ENCODE results near the gene MYBPH.

Gene MYBPH

GRCh38 chr1:203166192-203166940 lies 9.3 kb downstream of the MYBPH start:
- no peak for DNase-seq (ENCODE audit: low read depth, low spot score)

GRCh38 chr1:203165800-203166161 lies 9.8 kb downstream of the MYBPH start:
- no peak for DNase-seq (ENCODE audit: low read depth, low spot score)

GRCh38 chr1:203165101-203165799 lies 10.4 kb downstream of the MYBPH start:
- DNase-seq (ENCODE audit: low read depth, low spot score), result no peak

GRCh38 chr1:203163891-203164635 lies 11.6 kb downstream of the MYBPH start:
- DNase-seq (ENCODE audit: low read depth, low spot score), result no peak

- DNase-seq (ENCODE audit: low read depth, low spot score), result no peak
These were observed 13.2 kb downstream of the MYBPH start for GRCh38 chr1:203162403-203162802.

- DNase-seq (ENCODE audit: low read depth, low spot score), result no peak
These were observed 13.9 kb downstream of the MYBPH start for GRCh38 chr1:203161703-203162102.

- no peak for DNase-seq (ENCODE audit: low read depth, low spot score)
These were observed 14.5 kb downstream of the MYBPH start for GRCh38 chr1:203161175-203161574.

- DNase-seq (ENCODE audit: low read depth, low spot score), result no peak
These were observed 15.8 kb downstream of the MYBPH start for GRCh38 chr1:203159844-203160243.

GRCh38 chr1:203158960-203159665 lies 16.5 kb downstream of the MYBPH start:
- DNase-seq (ENCODE audit: low read depth, low spot score), result no peak

- no peak for DNase-seq (ENCODE audit: low read depth, low spot score)
These were observed 17.2 kb downstream of the MYBPH start for GRCh38 chr1:203158423-203158822.

GRCh38 chr1:203156280-203156679 lies 19.3 kb downstream of the MYBPH start:
- DNase-seq (ENCODE audit: low read depth, low spot score), result no peak

GRCh38 chr1:203153989-203154821 lies 21.4 kb downstream of the MYBPH start:
- DNase-seq (ENCODE audit: low read depth, low spot score), result no peak

- DNase-seq (ENCODE audit: low read depth, low spot score), result no peak
These were observed 22.3 kb downstream of the MYBPH start for GRCh38 chr1:203153051-203153988.

- DNase-seq (ENCODE audit: low read depth, low spot score), result no peak
These were observed 23.2 kb downstream of the MYBPH start for GRCh38 chr1:203152158-203153034.

GRCh38 chr1:203151362-203152157 lies 24.1 kb downstream of the MYBPH start:
- no peak for DNase-seq (ENCODE audit: low read depth, low spot score)

- DNase-seq (ENCODE audit: low read depth, low spot score), result no peak
These were observed 24.9 kb downstream of the MYBPH start for GRCh38 chr1:203150511-203151297.

- DNase-seq (ENCODE audit: low read depth, low spot score), result no peak
These were observed 26.3 kb downstream of the MYBPH start for GRCh38 chr1:203149188-203149840.
